Effector memory CD8-positive, alpha-beta T cell (primary cell): ENCODE results near the gene OTX2.
A peak's percentile ranks its signal among the peaks of the same experiment; 100 is the strongest.

ENCODE experiments used
- ATAC-seq: fragments of 150-1000 bp; cut with Tn5 transposase; replicated peaks from 2 replicates; pipeline ENCODE4 v1.10.0; 2021; ENCODE audit warnings: mild to moderate bottlenecking, moderate library complexity
- DNase-seq, 3 experiments: peaks; one replicate each; pipeline ENCODE4 v3.0.0; 2021
- H3K27ac Mint-ChIP-seq, 2 donors: one replicate each; pipeline ENCODE4 v1.8.0; 2022; ENCODE audit warnings: mild to moderate bottlenecking in 2 of 2, mixed read lengths in 2 of 2, moderate library complexity in 2 of 2
- H3K27me3 Mint-ChIP-seq, 2 donors: one replicate each; pipeline ENCODE4 v1.8.0; 2022; ENCODE audit warnings: mixed read lengths in 2 of 2
- H3K36me3 Mint-ChIP-seq: one replicate; pipeline ENCODE4 v1.8.0; 2022; ENCODE audit warnings: mild to moderate bottlenecking, moderate library complexity, mixed read lengths; ENCODE audit not compliant: insufficient read depth
- H3K4me1 Mint-ChIP-seq, 2 donors: one replicate each; pipeline ENCODE4 v1.8.0; 2022; ENCODE audit warnings: low read depth in 2 of 2, mixed read lengths in 2 of 2
- H3K4me3 Mint-ChIP-seq, 2 donors: one replicate each; pipeline ENCODE4 v1.8.0; 2022; ENCODE audit warnings: mild to moderate bottlenecking in 2 of 2, mixed read lengths in 2 of 2, moderate library complexity in 2 of 2
- H3K9me3 Mint-ChIP-seq, 2 donors: one replicate each; pipeline ENCODE4 v1.8.0; 2022; ENCODE audit warnings: mixed read lengths in 2 of 2

The OTX2 gene

DNA sequence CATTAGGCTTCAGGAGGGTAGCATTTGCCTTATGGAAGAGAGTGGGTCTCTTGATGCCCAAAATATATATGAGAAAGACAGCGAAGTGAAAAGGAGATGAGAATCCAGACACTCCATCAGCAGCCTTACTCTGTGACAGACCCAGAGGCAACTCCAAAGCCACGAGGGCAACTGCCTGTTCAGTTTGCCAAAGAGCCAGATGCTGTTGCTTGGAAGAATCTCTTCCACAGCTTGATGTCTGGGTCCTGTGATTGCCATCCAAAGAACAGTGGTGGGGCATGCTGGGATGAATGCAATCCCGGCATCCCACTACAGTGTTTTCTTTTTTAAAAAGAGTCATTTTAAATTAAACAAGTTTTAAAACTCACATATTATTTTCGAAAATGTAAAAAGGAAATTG lies 10.9 kb upstream of the OTX2 start:
- DNase-seq (no peak), ATAC-seq (no peak)
- peaks cover 16 to 46% of the 10 kb centered on the region in 2 donors for H3K27me3 Mint-ChIP-seq
- no peaks in the 10 kb centered on the region for H3K36me3 Mint-ChIP-seq
- H3K4me1 Mint-ChIP-seq = no peaks in the 10 kb centered on the region
- no peak overlapping the region for H3K4me3 Mint-ChIP-seq
- no peak overlapping the region for H3K27ac Mint-ChIP-seq
- H3K9me3 Mint-ChIP-seq = no peaks in the 10 kb centered on the region

DNA sequence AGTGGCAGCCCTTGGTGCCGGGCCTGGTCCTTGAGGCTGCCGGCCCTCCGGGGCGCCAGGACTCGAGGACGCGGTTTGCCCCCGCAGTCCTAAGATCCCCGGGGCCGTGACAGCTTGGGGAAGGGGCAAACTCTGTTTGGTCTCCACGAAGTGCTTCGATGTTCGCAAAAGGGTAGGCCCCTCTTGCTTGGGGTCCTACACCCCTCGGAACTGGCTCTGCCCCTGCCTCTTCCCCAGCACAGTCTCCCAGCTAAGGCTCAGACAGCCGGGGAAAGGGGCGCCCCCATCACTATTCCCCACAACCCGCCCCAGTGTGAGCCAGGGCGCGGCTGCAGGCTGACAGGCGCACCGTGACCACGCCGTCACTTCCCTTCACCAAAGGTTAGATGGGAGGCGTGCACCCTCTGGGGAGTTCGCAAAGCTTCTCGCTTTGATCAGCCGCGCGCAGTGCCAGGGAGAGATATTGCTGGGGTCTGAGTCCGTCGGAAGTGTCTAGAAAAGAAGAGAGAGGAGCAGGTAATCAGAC lies 7.2 kb upstream of the OTX2 start:
- no peaks in the 10 kb centered on the region for H3K36me3 Mint-ChIP-seq
- peaks cover 43 to 69% of the 10 kb centered on the region in 2 donors for H3K27me3 Mint-ChIP-seq
- no peaks in the 10 kb centered on the region for H3K9me3 Mint-ChIP-seq
- ATAC-seq = no peak
- no peak for DNase-seq
- no peak overlapping the region for H3K4me3 Mint-ChIP-seq
- no peaks in the 10 kb centered on the region for H3K4me1 Mint-ChIP-seq
- no peak overlapping the region for H3K27ac Mint-ChIP-seq

DNA sequence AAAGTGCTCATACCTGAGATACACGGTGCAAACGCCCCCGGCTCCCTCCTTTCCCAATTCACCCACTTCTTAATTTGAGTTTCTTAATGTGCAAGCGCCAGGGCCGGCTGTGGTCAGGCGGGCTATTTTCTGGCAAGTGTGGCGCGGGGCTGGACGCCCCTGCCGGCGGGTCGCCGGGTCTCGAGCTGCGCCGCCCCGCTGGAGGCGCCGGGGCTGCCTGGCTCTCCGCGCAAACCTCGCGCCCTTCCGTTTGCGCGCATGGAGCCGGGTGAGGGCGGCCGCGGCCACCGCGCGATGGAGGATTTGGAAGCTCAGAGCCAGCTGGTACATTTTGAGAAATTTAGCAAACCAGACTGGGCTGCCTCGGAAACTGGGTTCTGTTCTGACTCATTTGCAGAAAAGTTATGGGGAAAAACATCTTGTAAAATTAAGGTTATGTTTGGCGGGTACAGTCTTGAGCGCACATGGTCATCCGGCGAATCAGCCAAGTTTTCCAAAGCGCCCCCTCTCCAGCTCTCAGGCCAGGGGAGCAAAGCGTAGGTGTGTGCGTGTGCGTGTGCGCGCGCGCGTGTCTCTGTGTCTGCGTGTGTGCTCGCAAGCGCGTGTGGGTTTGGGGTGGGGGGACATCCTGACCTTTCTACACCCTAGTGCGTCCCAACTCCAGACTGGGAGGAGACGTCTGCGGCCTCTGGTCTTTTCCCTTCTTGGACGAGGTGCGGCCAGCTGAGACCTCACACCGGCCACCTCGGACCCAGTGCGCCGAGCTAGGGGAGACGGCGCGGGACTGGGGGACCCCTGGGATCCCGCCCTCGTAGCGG lies 6.5 kb upstream of the OTX2 start:
- Mint-ChIP-seq H3K9me3 (no peaks in the 10 kb centered on the region), H3K36me3 (no peaks in the 10 kb centered on the region), H3K27ac (no peak overlapping the region), H3K4me1 (no peaks in the 10 kb centered on the region), H3K4me3 (no peak overlapping the region), H3K27me3 (peaks cover 47 to 75% of the 10 kb centered on the region in 2 donors)
- DNase-seq (no peak), ATAC-seq (no peak)

DNA sequence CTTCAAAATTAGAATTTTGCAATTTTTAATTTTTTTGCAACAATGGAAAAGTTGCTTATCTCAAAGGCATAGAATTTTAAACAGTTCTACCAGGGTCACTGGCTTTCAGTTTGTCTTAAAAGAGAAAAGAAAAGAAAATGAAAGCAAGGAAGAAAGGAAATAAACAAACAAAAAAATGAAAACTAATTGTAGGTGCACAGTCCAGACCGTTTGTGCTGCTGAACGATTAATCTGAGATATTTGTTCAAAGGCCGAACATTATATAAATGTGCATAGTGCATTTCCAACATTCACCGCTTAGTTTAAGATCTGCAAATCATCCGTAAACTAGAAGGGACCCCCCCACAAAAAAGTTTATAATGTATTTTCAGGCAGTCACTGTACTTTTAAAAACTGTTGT lies 5.5 kb upstream of the OTX2 start:
- DNase-seq (no peak), ATAC-seq (no peak)
- Mint-ChIP-seq H3K36me3 (no peaks in the 10 kb centered on the region), H3K27ac (no peak overlapping the region), H3K4me3 (no peak overlapping the region), H3K27me3 (peaks cover 49 to 77% of the 10 kb centered on the region in 2 donors), H3K4me1 (peaks cover 0 to 2% of the 10 kb centered on the region in 2 donors), H3K9me3 (no peaks in the 10 kb centered on the region)

DNA sequence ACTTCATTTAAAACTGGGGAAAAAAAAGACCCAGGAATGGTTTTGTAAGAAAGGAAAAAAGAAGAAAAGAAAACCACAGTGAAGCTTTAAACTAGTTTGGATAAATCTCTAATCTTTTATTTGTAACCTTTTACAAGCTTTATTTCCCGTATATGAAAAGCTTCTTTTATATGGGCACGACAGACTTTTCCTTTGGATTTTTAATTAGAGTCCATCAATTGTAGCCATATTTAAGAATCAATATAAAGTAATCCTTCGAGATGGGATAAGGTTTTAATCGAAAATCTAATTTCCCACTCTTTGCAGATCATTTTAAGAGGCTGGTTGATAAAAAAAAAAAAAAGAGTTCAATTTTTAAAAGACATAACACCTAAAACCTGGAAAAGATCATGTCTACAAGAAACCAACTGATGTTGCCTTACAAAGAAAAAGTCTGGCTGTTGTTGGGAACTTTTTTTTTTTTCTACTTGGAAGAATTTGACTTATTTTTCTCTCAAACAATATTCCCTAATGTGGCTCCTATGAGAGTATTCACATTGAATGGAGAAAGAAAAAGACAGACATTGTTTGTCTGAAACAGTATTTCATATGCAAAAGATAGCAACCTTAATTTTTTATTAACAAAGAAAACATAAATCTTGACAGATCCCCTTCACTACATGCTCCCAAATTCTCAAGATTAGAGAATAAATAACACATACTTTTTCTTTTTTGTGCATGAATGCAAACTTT lies 4.9 kb upstream of the OTX2 start:
- Mint-ChIP-seq H3K9me3 (no peaks in the 10 kb centered on the region), H3K36me3 (no peaks in the 10 kb centered on the region), H3K4me1 (peaks cover 0 to 2% of the 10 kb centered on the region in 2 donors), H3K27me3 (peaks cover 53 to 77% of the 10 kb centered on the region in 2 donors), H3K27ac (no peak overlapping the region), H3K4me3 (no peak overlapping the region)
- ATAC-seq (no peak), DNase-seq (no peak)

DNA sequence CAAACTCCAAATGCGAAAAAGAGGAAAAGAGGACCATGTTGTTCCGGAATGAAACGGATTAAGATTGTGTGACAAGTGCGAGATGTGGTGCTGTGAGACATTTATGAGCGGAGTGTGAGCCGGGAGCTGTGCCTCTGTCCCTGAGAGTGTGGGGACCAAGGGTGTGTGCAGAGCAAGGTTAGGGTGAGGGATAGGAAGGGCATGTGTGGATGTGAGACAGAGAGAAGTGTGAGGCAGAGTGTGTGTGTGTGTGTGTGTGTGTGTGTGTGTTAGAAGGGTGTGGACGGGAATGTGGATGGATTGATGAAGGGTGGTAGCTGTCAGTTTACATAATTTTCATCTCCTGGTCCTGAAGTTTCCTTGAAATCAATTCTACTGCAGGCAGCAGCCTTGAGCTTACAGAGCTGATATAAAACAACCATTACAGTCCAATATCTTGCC lies 4.3 kb upstream of the OTX2 start:
- DNase-seq (no peak), ATAC-seq (no peak)
- Mint-ChIP-seq H3K4me3 (no peak overlapping the region), H3K27ac (no peak overlapping the region), H3K9me3 (no peaks in the 10 kb centered on the region), H3K36me3 (no peaks in the 10 kb centered on the region), H3K4me1 (peaks cover 0 to 2% of the 10 kb centered on the region in 2 donors), H3K27me3 (peaks cover 59 to 81% of the 10 kb centered on the region in 2 donors)

DNA sequence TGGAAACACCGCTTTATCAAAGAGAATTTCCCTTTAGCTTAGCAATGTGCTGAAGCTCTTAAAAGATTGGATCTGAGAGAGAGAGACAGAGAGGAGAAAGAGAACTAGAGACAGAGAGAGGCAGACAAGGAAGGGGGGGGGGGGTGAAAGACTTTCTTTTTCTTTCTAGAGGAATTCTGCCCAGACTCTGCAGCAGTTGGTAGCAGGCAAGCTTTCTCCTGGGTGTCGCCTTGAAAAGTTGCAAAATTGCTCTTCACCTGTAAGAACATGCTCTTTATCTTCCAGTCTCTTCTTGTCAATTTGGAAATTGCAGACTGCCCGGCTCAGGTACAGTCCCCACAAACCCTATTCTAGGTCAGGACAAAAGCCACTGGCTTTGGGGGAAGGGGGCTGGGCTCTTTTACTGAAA lies 2.9 kb upstream of the OTX2 start:
- H3K27ac Mint-ChIP-seq = no peak overlapping the region
- no peak for ATAC-seq
- H3K9me3 Mint-ChIP-seq = no peaks in the 10 kb centered on the region
- no peak overlapping the region for H3K4me3 Mint-ChIP-seq
- H3K4me1 Mint-ChIP-seq = peaks cover 0 to 2% of the 10 kb centered on the region in 2 donors
- no peaks in the 10 kb centered on the region for H3K36me3 Mint-ChIP-seq
- no peak for DNase-seq
- peaks cover 63 to 85% of the 10 kb centered on the region in 2 donors for H3K27me3 Mint-ChIP-seq

DNA sequence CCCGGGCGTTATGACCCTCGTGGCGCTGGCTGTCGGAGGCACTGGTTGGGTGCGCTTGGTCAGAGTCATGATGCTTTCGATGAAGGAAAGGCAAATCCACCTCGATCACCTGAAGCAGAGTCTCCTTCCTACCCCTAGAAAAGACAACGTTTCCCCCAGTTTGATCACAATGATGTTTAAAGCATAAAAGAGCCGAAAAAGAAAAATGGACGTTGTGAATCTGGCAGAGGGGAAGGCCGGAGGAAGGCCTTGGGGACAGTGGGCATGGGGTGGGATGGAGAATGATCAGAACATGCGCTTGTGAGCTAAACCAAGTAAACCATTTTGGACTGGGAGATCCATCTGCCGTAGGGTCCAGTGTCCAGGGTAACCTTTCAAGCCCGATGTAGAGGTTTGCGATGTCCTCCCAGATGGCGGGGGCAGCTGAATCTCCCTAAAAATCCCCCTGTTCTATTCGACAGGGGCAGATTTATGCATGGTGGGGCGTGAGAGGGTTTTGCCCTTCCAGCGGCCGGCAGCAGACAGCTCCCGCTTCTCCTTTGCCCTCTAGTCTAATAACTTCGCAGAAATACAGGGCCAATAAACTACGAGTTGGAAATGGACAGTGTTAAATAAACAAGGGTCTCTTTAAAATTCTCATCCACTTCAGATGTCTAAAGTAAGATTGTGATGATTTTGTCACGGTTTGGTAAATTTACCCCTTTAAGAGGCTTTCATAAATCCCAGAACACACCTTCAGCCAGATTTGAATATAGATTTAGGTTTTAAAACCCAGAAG lies 2.3 kb upstream of the OTX2 start:
- H3K4me3 Mint-ChIP-seq = no peak overlapping the region
- no peak overlapping the region for H3K27ac Mint-ChIP-seq
- H3K36me3 Mint-ChIP-seq = no peaks in the 10 kb centered on the region
- ATAC-seq (no peak), DNase-seq (no peak)
- H3K4me1 Mint-ChIP-seq = peaks cover 0 to 2% of the 10 kb centered on the region in 2 donors
- H3K9me3 Mint-ChIP-seq = no peaks in the 10 kb centered on the region
- peaks cover 63 to 85% of the 10 kb centered on the region in 2 donors for H3K27me3 Mint-ChIP-seq

DNA sequence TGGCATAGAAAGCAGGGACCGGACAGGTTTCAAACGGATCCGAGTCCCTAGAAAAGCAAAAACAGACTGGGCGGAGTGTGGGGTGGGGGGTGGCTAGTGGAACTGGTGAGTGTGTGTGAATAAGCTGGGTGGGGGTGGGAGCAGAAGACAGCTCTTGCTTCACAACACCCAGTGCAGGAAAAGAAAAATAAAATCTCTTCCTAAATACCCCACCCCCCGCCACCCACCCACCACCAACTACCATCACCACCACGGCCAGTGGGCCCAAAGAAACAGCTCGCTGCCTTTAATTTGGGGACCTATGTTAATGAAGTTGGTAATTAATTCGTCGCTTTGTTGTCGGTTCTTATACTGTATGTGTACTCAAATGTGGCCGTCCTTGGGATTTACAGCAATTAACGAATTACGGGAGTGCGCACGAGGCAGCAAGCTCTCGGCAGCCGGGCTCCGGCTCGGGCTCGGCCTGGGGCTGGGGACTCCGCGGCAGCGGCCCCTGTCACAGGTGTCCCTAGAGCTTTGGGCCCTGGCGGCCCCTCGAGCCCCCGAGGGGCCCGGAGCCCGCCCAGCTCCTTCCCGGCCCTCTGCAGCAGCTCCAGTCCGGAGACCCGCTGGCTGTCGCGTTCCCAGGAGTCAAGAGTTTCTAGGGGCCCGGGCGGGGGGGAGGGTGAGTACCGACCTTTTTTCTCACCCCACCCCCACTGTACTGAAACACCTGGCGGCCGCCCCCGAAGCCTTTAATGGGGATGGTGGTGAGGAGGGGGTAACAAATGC lies 1.5 kb upstream of the OTX2 start:
- H3K9me3 Mint-ChIP-seq = no peaks in the 10 kb centered on the region
- no peak for DNase-seq
- no peak overlapping the region for H3K27ac Mint-ChIP-seq
- peaks cover 0 to 6% of the 10 kb centered on the region in 2 donors for H3K4me1 Mint-ChIP-seq
- no peaks in the 10 kb centered on the region for H3K36me3 Mint-ChIP-seq
- no peak for ATAC-seq
- no peak overlapping the region for H3K4me3 Mint-ChIP-seq
- H3K27me3 Mint-ChIP-seq = peaks cover 71 to 85% of the 10 kb centered on the region in 2 donors

DNA sequence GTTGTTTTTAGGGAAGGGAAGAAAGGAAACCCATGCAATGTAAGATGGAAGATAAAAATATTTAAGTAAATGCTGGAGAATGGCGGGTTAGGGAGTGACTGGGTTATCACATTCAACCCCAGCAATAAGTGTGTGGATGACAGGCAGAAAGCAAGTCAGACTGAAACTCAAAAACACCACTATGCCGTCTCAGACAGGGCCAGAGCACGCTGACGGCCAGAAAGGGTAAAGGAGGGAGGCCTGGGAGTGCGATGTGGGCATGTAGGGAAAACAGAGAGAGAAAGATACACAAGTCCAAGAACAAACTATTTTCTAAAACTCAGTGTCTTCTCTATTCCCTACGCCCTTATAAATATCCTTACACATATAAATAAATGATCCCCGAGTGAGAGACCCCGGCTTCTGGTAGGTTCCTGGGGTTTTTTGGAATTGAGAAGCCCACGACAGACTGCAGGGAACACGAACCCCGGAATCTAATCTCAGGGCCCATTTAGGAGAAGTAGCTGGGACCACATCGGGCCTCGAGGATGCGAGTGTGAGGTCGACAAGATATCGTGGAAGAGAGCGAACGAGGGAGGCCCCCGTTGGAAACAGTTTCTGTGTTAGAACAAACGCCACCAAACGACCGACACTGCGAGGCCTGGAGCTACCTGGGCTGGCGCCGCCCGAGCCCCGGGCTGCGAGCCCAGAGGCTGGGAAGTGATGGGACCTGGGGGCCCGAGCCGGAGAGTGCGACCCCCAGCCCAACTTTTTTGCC lies 735 bp upstream of the OTX2 start:
- peaks cover 0 to 11% of the 10 kb centered on the region in 2 donors for H3K4me1 Mint-ChIP-seq
- H3K4me3 Mint-ChIP-seq = no peak overlapping the region
- H3K36me3 Mint-ChIP-seq = no peaks in the 10 kb centered on the region
- ATAC-seq (no peak), DNase-seq (no peak)
- H3K27me3 Mint-ChIP-seq = peaks cover 78 to 90% of the 10 kb centered on the region in 2 donors
- no peaks in the 10 kb centered on the region for H3K9me3 Mint-ChIP-seq
- no peak overlapping the region for H3K27ac Mint-ChIP-seq

DNA sequence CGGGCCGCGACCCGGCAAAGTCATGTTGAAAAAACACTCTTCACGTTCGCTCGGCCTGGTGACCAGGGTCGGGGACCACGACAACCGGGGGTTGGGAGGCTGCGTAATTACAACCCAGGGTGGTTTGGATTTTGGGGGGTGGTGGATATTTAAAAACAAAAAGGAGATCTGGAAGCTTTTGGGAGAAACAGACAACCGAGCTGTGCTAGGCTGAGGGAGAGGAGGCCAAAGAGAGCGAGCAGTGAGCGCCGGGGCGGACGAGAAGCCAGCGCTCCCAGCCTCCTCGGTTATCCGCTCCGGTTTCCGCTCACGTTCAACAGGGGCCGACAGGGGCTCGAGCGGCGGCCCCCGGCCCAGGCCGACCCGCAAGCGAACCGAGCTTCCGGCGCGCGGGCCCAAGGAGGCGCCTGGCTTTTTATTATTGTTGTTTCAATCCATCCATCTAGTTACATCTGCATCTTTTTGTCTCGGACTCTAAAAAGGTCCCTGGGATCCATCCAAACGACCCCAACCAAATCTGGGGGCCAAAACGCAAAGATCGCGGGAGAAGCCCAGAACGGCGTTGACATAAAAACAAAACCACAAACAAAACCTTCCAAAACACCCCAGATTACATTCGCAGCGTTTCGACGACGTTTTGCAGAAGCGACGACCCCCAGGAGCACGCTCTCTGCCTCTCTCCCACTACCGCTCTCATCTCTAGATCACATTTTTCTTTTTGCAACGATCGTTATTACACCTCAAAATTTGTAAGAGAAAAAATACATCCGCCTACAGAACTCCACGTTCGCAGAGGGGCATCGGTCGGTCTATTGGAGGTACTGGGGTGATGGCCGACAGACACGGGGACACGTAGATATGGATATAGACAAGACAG lies 771 bp downstream of the OTX2 start:
- H3K9me3 Mint-ChIP-seq = no peaks in the 10 kb centered on the region
- peaks cover 0 to 12% of the 10 kb centered on the region in 2 donors for H3K4me1 Mint-ChIP-seq
- ATAC-seq (no peak), DNase-seq (no peak)
- H3K27ac Mint-ChIP-seq = no peak overlapping the region
- peaks cover 85 to 95% of the 10 kb centered on the region in 2 donors for H3K27me3 Mint-ChIP-seq
- peak overlapping the region in 1 of 2 donors; percentile 4 for H3K4me3 Mint-ChIP-seq
- H3K36me3 Mint-ChIP-seq = no peaks in the 10 kb centered on the region
